Astrocyte (in vitro differentiated cells and primary cell): ENCODE measurements around the gene VGLL3. TPM values are rescaled to one million over a fixed set of nuclear protein-coding genes. Genes with fewer than 3 reads are reported as not detected.

Source experiments
- DNase-seq: peaks from one replicate; pipeline ENCODE4 v3.0.0-alpha.2; 2010; ENCODE audit warnings: low read depth
- FAIRE-seq: peaks from 2 replicates; lab custom pipeline; 2011; peaks lifted over from hg19 to GRCh38; lab: Jason Lieb, UNC
- H2AFZ ChIP-seq: 2 replicates; pipeline ENCODE4 v1.6.0; 2012; ENCODE audit warnings: low read depth, low read length, inconsistent platforms
- H3K27ac ChIP-seq: 2 replicates; pipeline ENCODE4 v1.5.1; 2011; ENCODE audit warnings: low read depth, low read length, inconsistent platforms
- H3K27me3 ChIP-seq: 2 replicates; pipeline ENCODE4 v1.6.0; 2011; ENCODE audit warnings: low read length, inconsistent platforms; ENCODE audit not compliant: insufficient read depth
- H3K36me3 ChIP-seq: 2 replicates; pipeline ENCODE4 v1.5.1; 2011; ENCODE audit warnings: low read length, inconsistent platforms; ENCODE audit not compliant: insufficient read depth
- H3K4me1 ChIP-seq: 2 replicates; pipeline ENCODE4 v1.5.1; 2011; ENCODE audit warnings: low read length, inconsistent platforms; ENCODE audit not compliant: insufficient read depth
- H3K4me2 ChIP-seq: 2 replicates; pipeline ENCODE4 v1.6.0; 2012; ENCODE audit warnings: low read length, inconsistent platforms
- H3K4me3 ChIP-seq: 2 replicates; pipeline ENCODE4 v1.5.1; 2011; ENCODE audit warnings: low read depth, mild to moderate bottlenecking, low read length, inconsistent platforms; ENCODE audit not compliant: insufficient read depth
- H3K79me2 ChIP-seq: 2 replicates; pipeline ENCODE4 v1.6.0; 2012; ENCODE audit warnings: mild to moderate bottlenecking, low read length, inconsistent platforms; ENCODE audit not compliant: insufficient read depth
- H3K9ac ChIP-seq: 2 replicates; pipeline ENCODE4 v1.6.0; 2012; ENCODE audit warnings: mild to moderate bottlenecking, low read length, inconsistent platforms
- H3K9me3 ChIP-seq: 2 replicates; pipeline ENCODE4 v1.5.1; 2012; ENCODE audit warnings: low read depth, mild to moderate bottlenecking, low read length, inconsistent platforms; ENCODE audit not compliant: insufficient read depth
- H4K20me1 ChIP-seq: 2 replicates; pipeline ENCODE4 v1.6.0; 2012; ENCODE audit warnings: low read length, inconsistent platforms; ENCODE audit not compliant: insufficient read depth
- H3K27ac Mint-ChIP-seq: one replicate; pipeline ENCODE4 v1.8.0; 2021; ENCODE audit warnings: mild to moderate bottlenecking, mixed read lengths; ENCODE audit not compliant: unreplicated experiment
- H3K27me3 Mint-ChIP-seq: one replicate; pipeline ENCODE4 v1.8.0; 2021; ENCODE audit warnings: low read depth, mixed read lengths; ENCODE audit not compliant: unreplicated experiment
- H3K36me3 Mint-ChIP-seq: one replicate; pipeline ENCODE4 v1.8.0; 2021; ENCODE audit warnings: low read depth, mixed read lengths; ENCODE audit not compliant: unreplicated experiment
- H3K4me1 Mint-ChIP-seq: one replicate; pipeline ENCODE4 v1.8.0; 2021; ENCODE audit warnings: low read depth, mixed read lengths; ENCODE audit not compliant: unreplicated experiment
- H3K4me3 Mint-ChIP-seq: one replicate; pipeline ENCODE4 v1.8.0; 2021; ENCODE audit warnings: mild to moderate bottlenecking, moderate library complexity, mixed read lengths; ENCODE audit not compliant: unreplicated experiment
- H3K9me3 Mint-ChIP-seq: one replicate; pipeline ENCODE4 v1.8.0; 2021; ENCODE audit warnings: mild to moderate bottlenecking, mixed read lengths; ENCODE audit not compliant: unreplicated experiment
- EZH2 ChIP-seq: IDR thresholded peaks from 2 replicates; pipeline ENCODE4 v1.6.1; 2012; ENCODE audit warnings: mild to moderate bottlenecking, low read length, inconsistent platforms; ENCODE audit not compliant: insufficient read depth
- total RNA-seq: library from RNA; stranded (reverse); gene quantifications from 2 replicates; pipeline ENCODE4 v1.2.1, GENCODE V29; 2021
- TF ChIP-seq, protein P1 (sequence below): IDR thresholded peaks from 2 replicates; pipeline ENCODE4 v1.5.1; 2011; ENCODE audit warnings: low read depth, mild to moderate bottlenecking, inconsistent platforms, low read length, moderate library complexity; ENCODE audit not compliant: insufficient read depth

The VGLL3 gene
- total RNA-seq, 1 donor from 2014 or later = 63.7 TPM

DNA sequence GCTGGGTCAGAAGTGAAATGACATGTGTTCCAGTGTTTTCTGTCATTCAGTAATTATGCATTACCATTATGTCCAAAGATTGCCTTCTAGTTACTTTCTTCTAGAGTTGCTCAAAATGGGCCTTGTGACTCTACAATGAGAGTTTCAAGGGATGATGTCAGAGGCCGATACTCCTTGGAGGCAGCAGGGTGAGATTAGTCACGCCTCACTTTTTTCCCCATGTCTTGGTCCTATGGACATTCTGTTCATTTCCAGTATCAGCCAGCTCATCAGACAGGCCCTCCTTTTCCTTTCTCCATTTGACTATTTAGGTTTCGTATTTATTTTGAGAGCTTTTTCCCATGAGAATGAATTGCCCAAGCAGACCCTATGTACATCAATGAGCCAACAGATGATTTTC is 17.5 kb downstream of the VGLL3 start:
- no peak overlapping the region for H2AFZ ChIP-seq
- no peaks in the 10 kb centered on the region for H3K27me3 Mint-ChIP-seq
- peaks cover 48% of the 10 kb centered on the region for H3K36me3 ChIP-seq
- peak overlapping the region; percentile 34 for H3K9ac ChIP-seq
- peaks cover 24% of the 10 kb centered on the region for H4K20me1 ChIP-seq
- H3K27ac ChIP-seq = peak overlapping the region; percentile 65
- H3K4me1 ChIP-seq = peaks cover 18% of the 10 kb centered on the region
- no peaks in the 10 kb centered on the region for H3K9me3 Mint-ChIP-seq
- no peak for TF ChIP-seq EZH2
- TF ChIP-seq, protein P1, sequence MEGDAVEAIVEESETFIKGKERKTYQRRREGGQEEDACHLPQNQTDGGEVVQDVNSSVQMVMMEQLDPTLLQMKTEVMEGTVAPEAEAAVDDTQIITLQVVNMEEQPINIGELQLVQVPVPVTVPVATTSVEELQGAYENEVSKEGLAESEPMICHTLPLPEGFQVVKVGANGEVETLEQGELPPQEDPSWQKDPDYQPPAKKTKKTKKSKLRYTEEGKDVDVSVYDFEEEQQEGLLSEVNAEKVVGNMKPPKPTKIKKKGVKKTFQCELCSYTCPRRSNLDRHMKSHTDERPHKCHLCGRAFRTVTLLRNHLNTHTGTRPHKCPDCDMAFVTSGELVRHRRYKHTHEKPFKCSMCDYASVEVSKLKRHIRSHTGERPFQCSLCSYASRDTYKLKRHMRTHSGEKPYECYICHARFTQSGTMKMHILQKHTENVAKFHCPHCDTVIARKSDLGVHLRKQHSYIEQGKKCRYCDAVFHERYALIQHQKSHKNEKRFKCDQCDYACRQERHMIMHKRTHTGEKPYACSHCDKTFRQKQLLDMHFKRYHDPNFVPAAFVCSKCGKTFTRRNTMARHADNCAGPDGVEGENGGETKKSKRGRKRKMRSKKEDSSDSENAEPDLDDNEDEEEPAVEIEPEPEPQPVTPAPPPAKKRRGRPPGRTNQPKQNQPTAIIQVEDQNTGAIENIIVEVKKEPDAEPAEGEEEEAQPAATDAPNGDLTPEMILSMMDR = no peak
- peaks cover 23% of the 10 kb centered on the region for H3K36me3 Mint-ChIP-seq
- no peak overlapping the region for H3K4me3 Mint-ChIP-seq
- FAIRE-seq (peak; percentile 82), DNase-seq (peak; percentile 89)
- peaks cover 92% of the 10 kb centered on the region for H3K79me2 ChIP-seq
- peak overlapping the region; percentile 51 for H3K4me2 ChIP-seq
- H3K27me3 ChIP-seq = no peaks in the 10 kb centered on the region
- H3K27ac Mint-ChIP-seq = peak overlapping the region; percentile 75
- H3K4me1 Mint-ChIP-seq = peaks cover 20% of the 10 kb centered on the region
- H3K9me3 ChIP-seq = no peaks in the 10 kb centered on the region
- H3K4me3 ChIP-seq = no peak overlapping the region

DNA sequence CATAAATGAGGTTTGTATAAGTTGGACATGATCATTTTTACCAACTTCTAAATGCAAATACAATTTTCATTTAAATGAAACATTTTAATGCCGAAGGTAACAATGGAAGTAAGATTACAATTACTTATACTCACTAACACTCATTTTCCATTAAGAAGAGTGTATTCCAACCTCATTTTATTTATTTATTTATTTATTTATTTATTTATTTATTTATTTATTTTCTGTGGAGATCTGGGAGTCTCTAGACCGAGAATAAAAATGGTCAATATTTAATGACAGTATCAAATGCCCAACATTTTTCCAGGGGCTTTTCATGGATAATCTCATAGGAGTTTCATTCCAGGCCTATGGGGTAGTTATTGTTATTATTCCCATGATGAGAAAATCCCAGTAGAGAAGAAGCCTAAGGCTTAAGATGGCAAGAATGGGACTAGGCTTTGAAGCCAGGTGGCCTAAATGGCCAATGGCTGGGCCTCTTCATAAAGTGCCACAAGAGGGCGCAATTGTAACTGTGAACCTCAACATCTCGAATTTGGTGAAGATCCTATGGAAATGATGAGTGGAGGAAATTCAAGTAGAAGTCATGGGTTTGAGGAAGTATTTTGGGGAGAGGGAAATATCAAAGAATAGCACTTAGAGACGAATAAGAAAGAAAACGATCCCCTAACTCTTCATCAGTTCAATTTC is 21.3 kb downstream of the VGLL3 start:
- peak; percentile 63 for FAIRE-seq
- Histone ChIP-seq H3K9me3 (no peaks in the 10 kb centered on the region), H3K27me3 (no peaks in the 10 kb centered on the region), H3K27ac (no peak overlapping the region), H2AFZ (no peak overlapping the region), H3K4me1 (peaks cover 12% of the 10 kb centered on the region), H3K9ac (no peak overlapping the region), H3K4me2 (no peak overlapping the region), H3K79me2 (peaks cover 88% of the 10 kb centered on the region), H3K4me3 (no peak overlapping the region), H3K36me3 (peaks cover 55% of the 10 kb centered on the region), H4K20me1 (peaks cover 46% of the 10 kb centered on the region)
- no peak for DNase-seq
- Mint-ChIP-seq H3K4me1 (peaks cover 10% of the 10 kb centered on the region), H3K27ac (no peak overlapping the region), H3K4me3 (no peak overlapping the region), H3K27me3 (no peaks in the 10 kb centered on the region), H3K9me3 (no peaks in the 10 kb centered on the region), H3K36me3 (peaks cover 17% of the 10 kb centered on the region)
- TF ChIP-seq EZH2 = no peak
- TF ChIP-seq, protein P1 = peak; percentile 64
